Activated CD4-positive, CD25-positive, alpha-beta regulatory T cell treated with anti-CD3 and anti-CD28 coated beads, Interleukin-2, amount 50 U/mL, for 72 hours (primary cell): ENCODE results near the gene SEPTIN5.

ENCODE experiments used
- DNase-seq: peaks from one replicate; pipeline ENCODE4 v3.0.0; 2021

SEPTIN5 gene

GRCh38 chr22:19680911-19681862, 33.1 kb upstream of the SEPTIN5 start:
- no peak for DNase-seq

DNA sequence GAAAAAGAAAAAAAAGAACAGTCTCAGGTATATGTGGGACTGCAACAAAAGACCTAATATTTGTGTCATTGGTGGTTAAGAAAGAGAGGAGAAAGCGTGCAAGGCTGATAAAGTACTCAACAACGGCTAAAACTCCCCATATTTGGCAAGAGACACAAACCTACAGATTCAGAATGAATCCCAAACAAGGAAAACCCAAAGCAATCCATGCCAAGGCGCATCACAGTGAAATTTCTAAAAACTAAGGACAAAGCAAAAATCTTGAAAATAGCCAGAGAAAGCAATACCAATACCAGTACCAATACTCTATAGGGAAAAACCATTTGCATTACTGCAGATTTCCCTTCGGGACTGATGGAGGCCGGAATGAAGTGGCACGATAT, 32.4 kb upstream of the SEPTIN5 start:
- no peak for DNase-seq

DNA sequence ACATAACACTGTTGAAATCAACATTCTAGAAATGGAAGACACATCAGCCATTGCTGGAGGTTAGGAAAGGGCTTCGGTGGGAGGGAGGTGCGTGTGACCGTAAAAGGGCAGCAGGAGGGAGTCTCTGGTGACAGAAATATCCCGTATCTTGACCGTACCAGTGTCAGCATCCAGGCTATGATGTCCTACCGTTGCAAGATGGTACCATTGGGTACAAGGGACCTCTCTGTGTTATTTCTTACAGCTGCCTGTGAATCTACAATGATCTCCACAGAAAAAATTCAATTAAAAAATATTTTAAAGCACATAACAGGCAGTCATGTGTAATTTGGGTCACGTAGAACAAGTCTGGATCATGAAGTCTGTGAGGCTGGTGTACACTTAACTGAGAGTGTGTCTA, 27.4 kb upstream of the SEPTIN5 start:
- DNase-seq = no peak

DNA sequence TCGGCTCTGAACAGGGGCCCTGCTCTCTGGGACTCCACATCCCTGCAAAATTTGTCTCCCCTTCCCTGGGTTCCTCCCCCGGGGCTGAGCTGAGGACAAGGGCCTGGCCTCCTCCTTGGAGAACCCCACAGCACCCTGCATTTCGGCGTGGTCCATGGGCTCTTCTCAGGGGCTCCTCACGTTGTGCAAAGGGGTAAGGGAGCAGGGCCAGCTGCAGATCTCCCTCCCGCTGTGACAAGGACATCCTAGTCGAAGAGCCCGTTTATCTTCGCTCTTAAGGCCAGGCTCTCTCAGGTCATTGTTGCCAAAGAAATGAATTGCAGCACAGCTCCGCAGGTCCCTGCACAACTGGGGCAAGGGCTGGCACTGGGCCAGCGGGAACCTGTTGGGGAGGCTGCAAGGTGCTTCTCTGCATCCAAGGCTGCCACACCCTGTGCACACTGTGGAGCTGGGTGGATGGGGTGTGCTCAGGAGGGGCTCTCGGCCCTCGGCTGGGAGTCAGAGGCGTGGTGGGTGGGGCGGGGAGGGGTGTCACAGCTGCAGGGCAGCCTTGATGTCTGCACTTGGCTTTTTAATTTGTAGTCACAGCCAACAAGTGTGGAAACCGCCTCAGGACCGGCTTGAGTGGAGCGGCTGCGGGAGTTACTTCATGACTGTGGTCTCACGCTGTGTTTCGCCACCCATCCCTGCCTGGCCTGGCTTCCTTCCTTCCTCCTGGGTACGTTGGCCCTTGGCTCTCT, 26.6 kb upstream of the SEPTIN5 start:
- peak; percentile 23 for DNase-seq

GRCh38 chr22:19688301-19689290, 25.7 kb upstream of the SEPTIN5 start:
- DNase-seq = peak; percentile 17

DNA sequence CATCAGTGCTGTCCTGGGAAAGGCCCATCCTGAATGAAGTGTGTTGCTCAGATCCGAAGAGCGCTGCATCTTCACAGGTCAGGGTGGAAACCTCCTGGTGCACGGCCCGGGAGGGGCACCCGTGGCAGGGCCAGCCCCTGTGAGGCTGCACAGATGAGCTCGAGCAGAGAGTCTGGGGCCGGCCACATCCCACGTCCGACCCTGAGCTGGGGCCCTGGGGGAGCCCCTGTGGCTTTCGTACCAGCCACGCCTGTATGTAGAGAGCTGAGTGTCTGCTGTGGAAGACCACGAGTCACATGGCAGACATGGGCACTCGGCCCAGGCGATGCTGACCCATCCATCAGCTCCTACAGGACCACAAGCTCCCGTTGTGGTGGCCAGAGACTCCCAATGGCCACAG, 24.9 kb upstream of the SEPTIN5 start:
- DNase-seq = peak; percentile 21

DNA sequence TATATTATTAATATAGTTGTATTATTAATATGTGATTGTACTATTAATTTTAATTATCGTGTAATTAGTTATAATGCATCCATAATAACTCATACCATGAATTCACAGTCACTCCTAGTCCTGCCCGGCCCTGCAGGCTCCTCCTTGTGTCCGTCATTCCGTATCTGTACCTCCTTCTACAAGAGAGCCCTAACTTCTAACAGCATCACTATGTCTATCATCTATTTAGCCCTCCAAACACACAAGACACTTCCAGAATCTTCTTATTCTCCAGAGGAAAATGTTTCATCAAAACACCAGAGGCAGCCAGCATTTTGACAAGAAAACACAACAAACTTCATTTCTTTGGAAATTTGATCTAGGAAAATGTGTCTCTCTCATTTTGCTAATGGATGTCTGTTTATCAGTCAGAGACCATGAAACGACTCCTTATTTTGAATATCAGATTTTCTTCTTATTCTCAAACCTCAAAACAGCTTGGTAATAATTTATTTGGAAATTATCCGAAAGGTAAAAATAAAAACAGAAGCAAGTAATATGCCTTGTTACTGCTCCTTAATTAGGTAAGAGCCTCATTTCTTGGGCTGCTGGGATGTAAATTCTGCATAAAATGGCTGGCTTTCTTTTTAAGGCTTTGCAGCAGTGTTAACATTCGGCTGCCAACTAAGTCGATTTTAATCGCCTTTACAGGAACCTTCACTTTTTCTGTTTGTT, 23.1 kb upstream of the SEPTIN5 start:
- no peak for DNase-seq

DNA sequence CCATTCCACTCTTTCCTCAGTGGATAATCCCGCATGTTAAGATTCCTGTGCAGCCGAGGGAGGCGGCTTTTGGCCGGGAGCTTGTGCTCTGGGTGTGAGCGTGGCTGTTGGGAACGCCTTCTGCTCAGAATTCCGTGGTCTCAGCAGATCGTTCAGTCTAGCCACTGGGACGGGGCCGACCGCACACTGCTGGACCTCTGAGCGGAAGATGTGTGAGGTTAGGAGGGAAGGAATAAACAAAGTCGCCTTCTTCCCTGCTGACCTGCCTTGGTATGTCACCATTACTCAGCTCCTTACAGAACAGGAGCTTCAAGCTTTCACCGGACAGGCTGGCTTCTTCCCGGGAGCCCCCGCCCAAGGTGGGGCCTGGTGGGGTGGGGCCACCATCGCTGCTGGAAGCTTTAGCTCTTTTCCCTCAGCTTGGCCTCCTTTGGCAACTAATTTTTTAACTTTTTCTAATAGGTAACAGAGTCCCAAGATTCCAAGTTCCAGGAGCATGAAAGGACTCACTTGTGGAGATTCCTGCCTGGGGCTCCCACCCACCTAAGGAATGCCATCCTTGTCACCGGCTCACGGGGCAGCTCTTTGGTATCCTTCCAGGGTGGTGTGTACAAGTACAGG, 22.5 kb upstream of the SEPTIN5 start:
- DNase-seq = no peak

DNA sequence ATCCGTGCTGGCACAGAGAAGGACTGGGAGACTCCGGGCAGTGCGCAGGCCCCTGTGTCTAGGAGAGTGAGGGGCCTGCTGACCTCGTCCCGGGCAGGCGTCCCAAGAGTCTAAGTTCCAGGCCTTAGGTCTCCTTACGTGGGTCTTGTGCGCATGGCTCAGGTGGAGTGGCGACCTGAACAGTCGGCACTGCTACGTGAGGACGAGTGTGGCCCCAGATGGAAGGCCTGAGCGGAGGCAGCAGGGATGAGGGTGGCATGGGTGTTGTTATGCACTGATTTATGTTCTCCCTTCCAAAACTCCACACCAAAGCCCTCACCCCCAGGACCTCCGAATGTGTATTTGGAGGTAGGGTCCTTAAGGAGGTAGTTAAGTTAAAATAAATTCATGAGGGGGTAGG, 20.7 kb upstream of the SEPTIN5 start:
- DNase-seq = no peak

- DNase-seq = no peak
These were observed 20.2 kb upstream of the SEPTIN5 start for GRCh38 chr22:19693981-19694670.

DNA sequence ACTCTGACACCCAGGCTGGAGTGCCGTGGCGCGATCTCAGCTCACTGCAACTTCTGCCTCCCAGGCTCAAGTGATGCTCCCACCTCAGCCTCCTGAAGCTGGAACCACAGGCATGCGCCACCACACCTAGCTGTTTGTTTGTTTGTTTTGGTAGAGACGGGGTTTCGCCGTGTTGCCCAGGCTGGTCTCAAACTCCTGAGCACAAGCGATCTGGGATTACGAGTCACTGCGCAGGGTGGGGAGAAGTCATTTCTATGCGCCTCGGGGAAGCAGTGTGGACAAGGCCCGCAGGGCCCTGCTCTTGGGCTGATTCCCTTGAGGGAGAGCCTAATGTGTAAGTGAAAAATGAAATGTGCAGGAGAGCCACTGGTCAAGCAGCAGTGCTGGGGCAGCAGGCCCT, 19.6 kb upstream of the SEPTIN5 start:
- no peak for DNase-seq

GRCh38 chr22:19696504-19697276, 17.6 kb upstream of the SEPTIN5 start:
- no peak for DNase-seq

- DNase-seq = peak; percentile 21
These were observed 16.4 kb upstream of the SEPTIN5 start for GRCh38 chr22:19697871-19698270.

DNA sequence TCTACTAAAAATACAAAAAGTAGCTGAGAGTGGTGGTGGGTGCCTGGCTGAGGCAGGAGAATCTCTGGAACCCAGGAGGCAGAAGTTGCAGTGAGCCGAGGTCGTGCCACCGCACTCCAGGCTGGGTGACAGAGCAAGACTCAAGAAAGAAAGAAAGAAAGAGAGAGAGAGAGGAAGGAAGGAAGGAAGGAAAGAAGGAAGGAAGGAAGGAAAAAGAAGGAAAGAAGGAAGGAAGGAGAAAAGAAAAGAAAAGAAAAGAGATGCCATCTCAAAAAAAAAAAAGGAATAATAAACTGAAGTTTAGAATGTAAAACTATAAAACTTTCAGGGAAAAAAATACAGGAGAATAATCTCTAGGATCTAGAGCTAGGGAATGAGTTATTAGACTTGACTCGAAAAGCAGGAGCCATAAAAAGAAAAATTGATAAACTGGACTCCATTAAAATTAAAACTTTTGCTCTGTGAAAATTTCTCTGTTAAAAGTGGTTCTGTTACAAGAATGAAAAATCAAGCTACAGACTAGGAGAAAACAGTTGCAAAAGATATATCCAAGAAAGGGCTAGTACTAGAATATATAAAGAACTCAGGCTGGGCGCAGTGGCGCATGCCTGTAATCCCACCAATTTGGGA, 13.4 kb upstream of the SEPTIN5 start:
- DNase-seq = no peak

- DNase-seq = no peak
These were observed 12.7 kb upstream of the SEPTIN5 start for GRCh38 chr22:19701420-19702145.

DNA sequence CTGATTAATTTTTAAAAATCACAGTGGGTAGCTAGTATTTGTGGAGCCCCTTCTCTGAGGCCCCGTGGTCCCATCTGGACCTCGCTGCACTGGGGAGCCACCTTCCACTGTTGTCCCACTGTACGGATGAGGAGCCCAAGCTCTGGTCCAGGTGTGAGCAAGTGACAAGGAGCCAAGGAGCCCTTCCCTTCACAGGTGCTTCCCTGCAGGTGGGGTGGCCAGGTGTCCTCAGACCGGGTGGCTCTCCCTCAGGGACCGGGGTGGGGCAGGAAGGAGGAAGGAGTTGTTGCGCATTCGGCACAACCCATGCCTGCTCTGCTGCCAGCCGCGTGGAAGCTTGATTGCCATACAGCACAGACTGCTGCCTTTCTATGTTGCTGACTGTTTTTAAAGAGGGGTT, 10.4 kb upstream of the SEPTIN5 start:
- DNase-seq = peak; percentile 26

- DNase-seq = no peak
These were observed 9.8 kb upstream of the SEPTIN5 start for GRCh38 chr22:19704355-19705015.

GRCh38 chr22:19705181-19705934, 8.9 kb upstream of the SEPTIN5 start:
- peak; percentile 27 for DNase-seq
